ENCODE measurements around the gene STYXL1.

DNA sequence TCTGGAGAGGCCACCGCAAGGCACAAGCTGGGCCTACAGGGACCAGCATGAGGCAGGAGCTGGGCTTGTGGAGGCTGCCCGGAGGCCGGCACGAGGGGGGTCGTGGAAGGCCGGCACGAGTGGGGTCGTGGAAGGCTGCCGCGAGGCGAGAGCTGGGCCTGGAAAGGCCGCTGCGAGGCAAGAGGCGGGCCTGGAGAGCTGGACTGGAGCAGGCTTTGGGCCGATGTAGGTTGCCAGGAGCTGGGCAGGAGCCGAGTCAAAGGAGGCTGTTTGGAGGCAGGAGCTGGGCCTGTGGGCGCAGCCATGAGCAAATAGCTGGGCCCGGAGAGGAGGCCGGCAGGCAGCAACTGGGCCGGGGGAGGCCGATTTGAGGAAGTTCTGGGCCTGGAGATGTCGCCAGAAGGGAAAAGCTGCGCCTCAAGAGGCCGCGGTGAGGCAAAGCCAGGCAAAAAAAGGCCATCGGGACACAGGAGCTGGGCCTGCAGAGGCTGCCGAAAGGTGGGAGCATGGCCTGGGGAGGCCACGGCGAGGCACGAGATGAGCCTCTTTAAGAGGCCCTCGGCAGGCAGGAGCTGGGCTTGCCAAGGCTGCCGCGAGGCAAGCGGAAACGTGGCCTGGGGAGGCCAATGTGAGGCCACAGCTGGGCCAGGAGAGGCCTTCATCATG, 26.6 kb upstream of the STYXL1 start:
- TF ChIP-seq TP53 (CRISPR knock-in tag; IDR thresholded peaks at IDR 0.05) (no peak), GTF2I (CRISPR knock-in tag; conservative IDR thresholded peaks at IDR 0.05) (no peak), TEAD1 (CRISPR knock-in tag; IDR thresholded peaks at IDR 0.05) (no peak)
- TF ChIP-seq, protein P1, sequence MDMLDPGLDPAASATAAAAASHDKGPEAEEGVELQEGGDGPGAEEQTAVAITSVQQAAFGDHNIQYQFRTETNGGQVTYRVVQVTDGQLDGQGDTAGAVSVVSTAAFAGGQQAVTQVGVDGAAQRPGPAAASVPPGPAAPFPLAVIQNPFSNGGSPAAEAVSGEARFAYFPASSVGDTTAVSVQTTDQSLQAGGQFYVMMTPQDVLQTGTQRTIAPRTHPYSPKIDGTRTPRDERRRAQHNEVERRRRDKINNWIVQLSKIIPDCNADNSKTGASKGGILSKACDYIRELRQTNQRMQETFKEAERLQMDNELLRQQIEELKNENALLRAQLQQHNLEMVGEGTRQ (CRISPR knock-in tag; IDR thresholded peaks at IDR 0.05): no peak

All from WTC11 (cell line).